ENCODE results near the gene SEC14L5.
"Not testable (repeated sequence)": the region's sequence is repeated elsewhere in the genome, so short reads cannot be mapped to it uniquely, and the experiment has no call there.

Gene SEC14L5

GRCh38 chr16:4954714-4955113 is 3.4 kb upstream of the SEC14L5 start:
- no peak for DNase-seq
- peaks cover 22% of the 10 kb centered on the region for H3K4me1 Mint-ChIP-seq (ENCODE audit: low read depth)
- H3K4me3 Mint-ChIP-seq = no peak overlapping the region
- no peak overlapping the region for H3K27ac Mint-ChIP-seq
- H3K9me3 Mint-ChIP-seq = no peaks in the 10 kb centered on the region
- H3K36me3 Mint-ChIP-seq (ENCODE audit: low read depth) = no peaks in the 10 kb centered on the region
- H3K27me3 Mint-ChIP-seq = peaks cover 48% of the 10 kb centered on the region

- H3K4me1 Mint-ChIP-seq (ENCODE audit: low read depth) = peaks cover 22% of the 10 kb centered on the region
- H3K27me3 Mint-ChIP-seq = peaks cover 65% of the 10 kb centered on the region
- H3K36me3 Mint-ChIP-seq (ENCODE audit: low read depth) = no peaks in the 10 kb centered on the region
- no peak overlapping the region for H3K27ac Mint-ChIP-seq
- H3K9me3 Mint-ChIP-seq = no peaks in the 10 kb centered on the region
- peak overlapping the region; percentile 82 for H3K4me3 Mint-ChIP-seq
- no peak for DNase-seq
Measured at GRCh38 chr16:4957420-4957719, 760 bp upstream of the SEC14L5 start.

- Mint-ChIP-seq H3K36me3 (ENCODE audit: low read depth) (no peaks in the 10 kb centered on the region), H3K27ac (no peak overlapping the region), H3K4me1 (ENCODE audit: low read depth) (peaks cover 22% of the 10 kb centered on the region), H3K4me3 (peak overlapping the region; percentile 47), H3K27me3 (peaks cover 59% of the 10 kb centered on the region), H3K9me3 (no peaks in the 10 kb centered on the region)
- peak; percentile 33 for DNase-seq
Measured at GRCh38 chr16:4958510-4959438, 644 bp downstream of the SEC14L5 start.

GRCh38 chr16:4960579-4960978 is 2.4 kb downstream of the SEC14L5 start:
- peaks cover 22% of the 10 kb centered on the region for H3K4me1 Mint-ChIP-seq (ENCODE audit: low read depth)
- H3K36me3 Mint-ChIP-seq (ENCODE audit: low read depth) = no peaks in the 10 kb centered on the region
- H3K27ac Mint-ChIP-seq = no peak overlapping the region
- H3K27me3 Mint-ChIP-seq = peaks cover 48% of the 10 kb centered on the region
- H3K9me3 Mint-ChIP-seq = no peaks in the 10 kb centered on the region
- H3K4me3 Mint-ChIP-seq = no peak overlapping the region
- no peak for DNase-seq

- Mint-ChIP-seq H3K27me3 (peaks cover 34% of the 10 kb centered on the region), H3K9me3 (no peaks in the 10 kb centered on the region), H3K4me1 (ENCODE audit: low read depth) (peaks cover 11% of the 10 kb centered on the region), H3K36me3 (ENCODE audit: low read depth) (no peaks in the 10 kb centered on the region), H3K27ac (no peak overlapping the region), H3K4me3 (no peak overlapping the region)
- DNase-seq = no peak
Measured at GRCh38 chr16:4962716-4963115, 4.6 kb downstream of the SEC14L5 start.

- H3K27me3 Mint-ChIP-seq = peaks cover 28% of the 10 kb centered on the region
- not testable (repeated sequence) for H3K27ac Mint-ChIP-seq; H3K9me3 Mint-ChIP-seq; H3K4me3 Mint-ChIP-seq; H3K4me1 Mint-ChIP-seq (ENCODE audit: low read depth); DNase-seq; H3K36me3 Mint-ChIP-seq (ENCODE audit: low read depth)
Measured at GRCh38 chr16:4963527-4963926, 5.4 kb downstream of the SEC14L5 start.

- Mint-ChIP-seq H3K9me3 (no peaks in the 10 kb centered on the region), H3K4me1 (ENCODE audit: low read depth) (no peaks in the 10 kb centered on the region), H3K4me3 (no peak overlapping the region), H3K27ac (no peak overlapping the region), H3K36me3 (ENCODE audit: low read depth) (no peaks in the 10 kb centered on the region), H3K27me3 (peaks cover 4% of the 10 kb centered on the region)
- DNase-seq = no peak
Measured at GRCh38 chr16:4966736-4967453, 8.8 kb downstream of the SEC14L5 start.

- not testable (repeated sequence) for H3K9me3 Mint-ChIP-seq; H3K27ac Mint-ChIP-seq; DNase-seq; H3K4me3 Mint-ChIP-seq; H3K36me3 Mint-ChIP-seq (ENCODE audit: low read depth); H3K4me1 Mint-ChIP-seq (ENCODE audit: low read depth)
- H3K27me3 Mint-ChIP-seq = peaks cover 14% of the 10 kb centered on the region
Measured at GRCh38 chr16:4968278-4968677, 10.1 kb downstream of the SEC14L5 start.

- Mint-ChIP-seq H3K27ac (no peak overlapping the region), H3K9me3 (no peaks in the 10 kb centered on the region), H3K36me3 (ENCODE audit: low read depth) (no peaks in the 10 kb centered on the region), H3K27me3 (peaks cover 16% of the 10 kb centered on the region), H3K4me3 (no peak overlapping the region), H3K4me1 (ENCODE audit: low read depth) (peaks cover 6% of the 10 kb centered on the region)
- DNase-seq = no peak
Measured at GRCh38 chr16:4968879-4969483, 10.9 kb downstream of the SEC14L5 start.

GRCh38 chr16:4970010-4970409 is 11.9 kb downstream of the SEC14L5 start:
- Mint-ChIP-seq H3K27me3 (peaks cover 16% of the 10 kb centered on the region), H3K4me3 (no peak overlapping the region), H3K9me3 (no peaks in the 10 kb centered on the region), H3K4me1 (ENCODE audit: low read depth) (peaks cover 6% of the 10 kb centered on the region), H3K27ac (no peak overlapping the region), H3K36me3 (ENCODE audit: low read depth) (no peaks in the 10 kb centered on the region)
- DNase-seq = no peak

- Mint-ChIP-seq H3K27ac (peak overlapping the region; percentile 40), H3K36me3 (ENCODE audit: low read depth) (no peaks in the 10 kb centered on the region), H3K4me1 (ENCODE audit: low read depth) (peaks cover 6% of the 10 kb centered on the region), H3K27me3 (peaks cover 16% of the 10 kb centered on the region), H3K4me3 (no peak overlapping the region), H3K9me3 (no peaks in the 10 kb centered on the region)
- DNase-seq = no peak
Measured at GRCh38 chr16:4972938-4973587, 14.9 kb downstream of the SEC14L5 start.

GRCh38 chr16:4976079-4976478 is 17.9 kb downstream of the SEC14L5 start:
- Mint-ChIP-seq H3K36me3 (ENCODE audit: low read depth) (no peaks in the 10 kb centered on the region), H3K27me3 (peaks cover 20% of the 10 kb centered on the region)
- no peak for DNase-seq

GRCh38 chr16:4976611-4977145 is 18.5 kb downstream of the SEC14L5 start:
- Mint-ChIP-seq H3K4me1 (ENCODE audit: low read depth) (peaks cover 6% of the 10 kb centered on the region), H3K36me3 (ENCODE audit: low read depth) (no peaks in the 10 kb centered on the region), H3K27ac (no peak overlapping the region), H3K4me3 (no peak overlapping the region), H3K9me3 (no peaks in the 10 kb centered on the region), H3K27me3 (peaks cover 17% of the 10 kb centered on the region)
- DNase-seq = no peak

More at GRCh38 chr16:4976079-4976478, 17.9 kb downstream of the SEC14L5 start:
- peaks cover 6% of the 10 kb centered on the region for H3K4me1 Mint-ChIP-seq (ENCODE audit: low read depth)
- H3K4me3 Mint-ChIP-seq = no peak overlapping the region
- H3K27ac Mint-ChIP-seq = no peak overlapping the region
- H3K9me3 Mint-ChIP-seq = no peaks in the 10 kb centered on the region

- H3K27ac Mint-ChIP-seq = no peak overlapping the region
- H3K4me3 Mint-ChIP-seq = no peak overlapping the region
- H3K27me3 Mint-ChIP-seq = peaks cover 8% of the 10 kb centered on the region
- H3K9me3 Mint-ChIP-seq = no peaks in the 10 kb centered on the region
- no peaks in the 10 kb centered on the region for H3K36me3 Mint-ChIP-seq (ENCODE audit: low read depth)
- DNase-seq = no peak
- H3K4me1 Mint-ChIP-seq (ENCODE audit: low read depth) = no peaks in the 10 kb centered on the region
Measured at GRCh38 chr16:4979164-4979563, 21.0 kb downstream of the SEC14L5 start.
